ENCODE data around the gene CACNA2D3. TPM values are rescaled to one million over a fixed set of nuclear protein-coding genes. Genes with fewer than 3 reads are reported as not detected.

The CACNA2D3 gene
- total RNA-seq, 1 donor from 2014 or later: not detected

DNA sequence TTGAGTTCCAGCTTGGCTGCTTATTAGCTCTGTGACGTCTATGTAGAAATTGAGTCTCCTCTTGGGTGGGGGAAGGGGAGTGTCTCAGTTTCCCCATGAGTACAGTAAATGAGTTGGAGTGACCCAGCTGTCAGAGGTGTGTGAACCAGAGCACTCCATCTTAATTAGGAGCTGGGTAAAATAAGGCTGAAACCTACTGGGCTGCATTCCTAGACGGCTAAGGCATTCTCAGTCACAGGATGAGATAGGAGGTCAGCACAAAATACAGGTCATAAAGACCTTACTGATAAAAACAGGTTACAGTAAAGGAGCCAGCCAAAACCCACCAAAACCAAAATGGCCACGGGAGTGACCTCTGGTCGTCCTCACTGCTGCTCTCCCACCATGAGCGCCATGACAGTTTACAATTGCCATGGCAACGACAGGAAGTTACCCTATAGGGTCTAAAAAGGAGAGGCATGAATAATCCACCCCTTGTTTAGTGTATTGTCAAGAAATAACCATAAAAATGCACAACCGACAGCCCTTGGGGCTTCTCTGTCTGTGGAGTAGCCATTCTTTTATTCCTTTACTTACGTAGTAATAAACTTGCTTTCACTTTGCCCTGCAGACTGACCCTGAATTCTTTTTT lies 222.4 kb downstream of the CACNA2D3 start:
- TF ChIP-seq, protein P1, sequence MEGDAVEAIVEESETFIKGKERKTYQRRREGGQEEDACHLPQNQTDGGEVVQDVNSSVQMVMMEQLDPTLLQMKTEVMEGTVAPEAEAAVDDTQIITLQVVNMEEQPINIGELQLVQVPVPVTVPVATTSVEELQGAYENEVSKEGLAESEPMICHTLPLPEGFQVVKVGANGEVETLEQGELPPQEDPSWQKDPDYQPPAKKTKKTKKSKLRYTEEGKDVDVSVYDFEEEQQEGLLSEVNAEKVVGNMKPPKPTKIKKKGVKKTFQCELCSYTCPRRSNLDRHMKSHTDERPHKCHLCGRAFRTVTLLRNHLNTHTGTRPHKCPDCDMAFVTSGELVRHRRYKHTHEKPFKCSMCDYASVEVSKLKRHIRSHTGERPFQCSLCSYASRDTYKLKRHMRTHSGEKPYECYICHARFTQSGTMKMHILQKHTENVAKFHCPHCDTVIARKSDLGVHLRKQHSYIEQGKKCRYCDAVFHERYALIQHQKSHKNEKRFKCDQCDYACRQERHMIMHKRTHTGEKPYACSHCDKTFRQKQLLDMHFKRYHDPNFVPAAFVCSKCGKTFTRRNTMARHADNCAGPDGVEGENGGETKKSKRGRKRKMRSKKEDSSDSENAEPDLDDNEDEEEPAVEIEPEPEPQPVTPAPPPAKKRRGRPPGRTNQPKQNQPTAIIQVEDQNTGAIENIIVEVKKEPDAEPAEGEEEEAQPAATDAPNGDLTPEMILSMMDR (IDR thresholded peaks at IDR 0.05): no peak
- DNase-seq (ENCODE audit: low spot score): no peak
- Mint-ChIP-seq H3K36me3 (ENCODE audit: low read depth) (no peaks in the 10 kb centered on the region), H3K27ac (ENCODE audit: unreplicated experiment) (no peak overlapping the region), H3K27me3 (ENCODE audit: low read depth) (peaks cover 2% of the 10 kb centered on the region), H3K9me3 (ENCODE audit: low read depth) (no peaks in the 10 kb centered on the region), H3K4me3 (ENCODE audit: unreplicated experiment) (no peak overlapping the region), H3K4me1 (ENCODE audit: low read depth) (no peaks in the 10 kb centered on the region)

DNA sequence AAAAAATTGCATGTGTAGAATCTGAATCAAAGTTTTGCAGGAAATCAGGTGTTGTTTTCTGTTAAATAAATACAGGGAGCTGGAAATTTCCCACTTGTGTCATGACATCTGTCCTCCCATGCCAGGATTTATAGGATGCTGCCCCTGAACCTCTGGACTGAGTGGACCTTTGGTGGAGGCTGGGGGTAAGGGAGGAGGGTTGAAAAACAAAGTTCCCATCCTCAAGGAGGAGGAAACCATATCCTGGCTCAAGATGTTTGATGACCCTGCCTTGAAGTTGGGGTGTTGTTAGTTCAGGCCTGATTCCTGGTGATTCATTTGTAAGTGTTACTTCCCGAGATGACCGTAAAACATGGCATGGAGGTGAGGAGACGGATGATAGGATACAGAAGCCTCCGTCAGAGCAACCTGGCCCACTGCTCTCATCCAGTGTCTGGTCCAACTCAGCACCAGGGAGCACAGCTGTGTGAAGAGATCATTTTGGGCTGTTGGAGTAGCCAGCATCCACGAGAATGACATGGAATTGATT lies 223.6 kb downstream of the CACNA2D3 start:
- TF ChIP-seq, protein P1 (IDR thresholded peaks at IDR 0.05): no peak

GRCh38 chr3:54347060-54347459 lies 224.7 kb downstream of the CACNA2D3 start:
- Mint-ChIP-seq H3K27ac (ENCODE audit: unreplicated experiment) (no peak overlapping the region), H3K9me3 (ENCODE audit: low read depth) (peaks cover 2% of the 10 kb centered on the region), H3K36me3 (ENCODE audit: low read depth) (no peaks in the 10 kb centered on the region), H3K4me3 (ENCODE audit: unreplicated experiment) (no peak overlapping the region), H3K4me1 (ENCODE audit: low read depth) (no peaks in the 10 kb centered on the region), H3K27me3 (ENCODE audit: low read depth) (no peaks in the 10 kb centered on the region)
- TF ChIP-seq, protein P1 (IDR thresholded peaks at IDR 0.05): no peak
- no peak for DNase-seq (ENCODE audit: low spot score)

More for the DNA sequence above, 223.6 kb downstream of the CACNA2D3 start:
- no peak for DNase-seq (ENCODE audit: low spot score)
- Mint-ChIP-seq H3K9me3 (ENCODE audit: low read depth) (no peaks in the 10 kb centered on the region), H3K4me3 (ENCODE audit: unreplicated experiment) (no peak overlapping the region), H3K4me1 (ENCODE audit: low read depth) (no peaks in the 10 kb centered on the region), H3K27me3 (ENCODE audit: low read depth) (peaks cover under 1% of the 10 kb centered on the region), H3K27ac (ENCODE audit: unreplicated experiment) (no peak overlapping the region), H3K36me3 (ENCODE audit: low read depth) (no peaks in the 10 kb centered on the region)

DNA sequence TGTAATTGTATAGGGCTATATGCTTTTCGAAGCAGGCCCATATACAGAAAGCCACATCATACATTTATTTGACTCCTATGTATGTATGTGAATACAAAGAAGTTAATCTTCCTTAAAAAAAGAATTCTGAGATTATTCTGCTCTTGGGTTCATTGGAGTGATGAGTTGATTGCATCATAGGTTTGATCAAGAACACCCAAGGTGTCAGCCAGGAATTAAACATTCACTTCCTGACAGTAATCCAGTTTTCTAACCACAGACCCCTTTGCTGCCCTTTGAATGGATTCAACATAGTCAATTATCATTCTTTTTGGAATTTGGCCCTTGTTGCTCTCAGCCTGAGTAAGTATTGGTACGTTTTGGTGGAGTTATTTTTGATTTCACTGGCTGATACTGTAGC lies 225.6 kb downstream of the CACNA2D3 start:
- no peaks in the 10 kb centered on the region for H3K4me1 Mint-ChIP-seq (ENCODE audit: low read depth)
- peaks cover 2% of the 10 kb centered on the region for H3K9me3 Mint-ChIP-seq (ENCODE audit: low read depth)
- TF ChIP-seq, protein P1 (IDR thresholded peaks at IDR 0.05): no peak
- no peaks in the 10 kb centered on the region for H3K27me3 Mint-ChIP-seq (ENCODE audit: low read depth)
- no peak overlapping the region for H3K4me3 Mint-ChIP-seq (ENCODE audit: unreplicated experiment)
- H3K27ac Mint-ChIP-seq (ENCODE audit: unreplicated experiment): no peak overlapping the region
- no peaks in the 10 kb centered on the region for H3K36me3 Mint-ChIP-seq (ENCODE audit: low read depth)
- no peak for DNase-seq (ENCODE audit: low spot score)

- no peak overlapping the region for H3K27ac Mint-ChIP-seq (ENCODE audit: unreplicated experiment)
- no peak overlapping the region for H3K4me3 Mint-ChIP-seq (ENCODE audit: unreplicated experiment)
- H3K27me3 Mint-ChIP-seq (ENCODE audit: low read depth): no peaks in the 10 kb centered on the region
- peaks cover 2% of the 10 kb centered on the region for H3K9me3 Mint-ChIP-seq (ENCODE audit: low read depth)
- no peaks in the 10 kb centered on the region for H3K36me3 Mint-ChIP-seq (ENCODE audit: low read depth)
- TF ChIP-seq, protein P1 (IDR thresholded peaks at IDR 0.05): no peak
- no peak for DNase-seq (ENCODE audit: low spot score)
- H3K4me1 Mint-ChIP-seq (ENCODE audit: low read depth): no peaks in the 10 kb centered on the region
These were observed 226.9 kb downstream of the CACNA2D3 start for GRCh38 chr3:54349231-54349652.

Data from chondrocyte (in vitro differentiated cells).